ENCODE measurements around the gene FOSB. TPM values are rescaled to one million over a fixed set of nuclear protein-coding genes. Genes with fewer than 3 reads are reported as not detected.

The FOSB gene
- total RNA-seq, 1 experiment from 2014 or later = 2.3 TPM

DNA sequence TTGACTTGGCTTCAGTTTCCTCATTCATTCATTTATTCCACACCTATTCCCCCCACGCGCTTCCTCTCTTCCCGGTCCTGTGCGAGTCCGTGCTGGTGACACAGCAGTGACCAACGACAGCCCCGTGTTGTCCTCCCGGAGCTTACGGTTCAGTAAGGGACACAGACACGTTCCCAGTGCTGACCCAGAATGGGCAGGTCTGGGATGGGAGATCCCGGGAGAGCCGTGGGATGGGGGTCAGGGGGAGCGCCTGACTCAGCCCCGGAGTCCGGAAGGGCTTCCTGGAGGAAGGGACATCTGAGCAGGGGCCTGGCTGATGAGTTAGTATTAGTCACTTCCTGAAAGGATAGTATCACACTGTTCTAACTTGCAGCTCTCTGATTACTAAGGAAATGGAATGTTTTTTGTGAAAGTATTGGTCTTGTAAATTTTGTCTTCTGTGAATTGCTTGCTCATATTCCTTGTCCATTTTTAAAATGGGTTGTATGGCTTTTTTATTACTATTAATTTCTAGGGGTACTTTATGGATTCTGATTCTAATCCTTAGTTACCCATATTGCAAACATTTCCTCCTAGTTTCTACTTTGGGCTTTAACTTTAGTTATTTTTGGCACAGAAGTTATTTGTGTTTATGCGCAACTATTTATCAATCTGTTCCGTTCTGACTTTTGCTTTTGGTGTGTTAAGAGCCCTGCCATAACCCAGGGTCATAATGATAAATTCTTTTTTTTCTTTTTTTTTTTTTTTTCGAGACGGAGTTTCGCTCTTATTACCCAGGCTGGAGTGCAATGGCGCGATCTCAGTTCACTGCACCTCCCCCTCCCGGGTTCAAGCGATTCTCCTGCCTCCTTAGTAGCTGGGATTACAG lies 43.4 kb upstream of the FOSB start:
- peak; percentile 52; the same call in 1 of the 2 replicates for TF ChIP-seq ETV6 (CRISPR knock-in tag; IDR thresholded peaks at IDR 0.05)
- TF ChIP-seq, protein P1, sequence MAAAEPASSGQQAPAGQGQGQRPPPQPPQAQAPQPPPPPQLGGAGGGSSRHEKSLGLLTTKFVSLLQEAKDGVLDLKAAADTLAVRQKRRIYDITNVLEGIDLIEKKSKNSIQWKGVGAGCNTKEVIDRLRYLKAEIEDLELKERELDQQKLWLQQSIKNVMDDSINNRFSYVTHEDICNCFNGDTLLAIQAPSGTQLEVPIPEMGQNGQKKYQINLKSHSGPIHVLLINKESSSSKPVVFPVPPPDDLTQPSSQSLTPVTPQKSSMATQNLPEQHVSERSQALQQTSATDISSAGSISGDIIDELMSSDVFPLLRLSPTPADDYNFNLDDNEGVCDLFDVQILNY (CRISPR knock-in tag; IDR thresholded peaks at IDR 0.05) = no peak
- ChIA-PET CTCF (interaction anchor here (0.7 to 3.0 kb wide), 8 partner anchors 15 to 346 kb away, joined by 3 to 30 read pairs (median 5); no protein-coding TSS in a partner anchor), POLR2A (interaction anchor here (0.6 to 1.0 kb wide), 5 partner anchors 15 to 253 kb away, joined by 3 to 5 read pairs (median 4); no protein-coding TSS in a partner anchor)
- H3K4me3 Mint-ChIP-seq = peak overlapping the region; percentile 93
- H3K27ac Mint-ChIP-seq = peak overlapping the region; percentile 99
- ATAC-seq = peak; percentile 17
- peaks cover 3% of the 10 kb centered on the region; the same call in 1 of the 2 replicates for H3K36me3 Mint-ChIP-seq
- peaks cover 21% of the 10 kb centered on the region for H3K4me1 Mint-ChIP-seq
- DNase-seq (ENCODE audit: low spot score) = peak; percentile 60
- no peaks in the 10 kb centered on the region for H3K9me3 Mint-ChIP-seq
- no peaks in the 10 kb centered on the region for H3K27me3 Mint-ChIP-seq (ENCODE audit: low read depth)

DNA sequence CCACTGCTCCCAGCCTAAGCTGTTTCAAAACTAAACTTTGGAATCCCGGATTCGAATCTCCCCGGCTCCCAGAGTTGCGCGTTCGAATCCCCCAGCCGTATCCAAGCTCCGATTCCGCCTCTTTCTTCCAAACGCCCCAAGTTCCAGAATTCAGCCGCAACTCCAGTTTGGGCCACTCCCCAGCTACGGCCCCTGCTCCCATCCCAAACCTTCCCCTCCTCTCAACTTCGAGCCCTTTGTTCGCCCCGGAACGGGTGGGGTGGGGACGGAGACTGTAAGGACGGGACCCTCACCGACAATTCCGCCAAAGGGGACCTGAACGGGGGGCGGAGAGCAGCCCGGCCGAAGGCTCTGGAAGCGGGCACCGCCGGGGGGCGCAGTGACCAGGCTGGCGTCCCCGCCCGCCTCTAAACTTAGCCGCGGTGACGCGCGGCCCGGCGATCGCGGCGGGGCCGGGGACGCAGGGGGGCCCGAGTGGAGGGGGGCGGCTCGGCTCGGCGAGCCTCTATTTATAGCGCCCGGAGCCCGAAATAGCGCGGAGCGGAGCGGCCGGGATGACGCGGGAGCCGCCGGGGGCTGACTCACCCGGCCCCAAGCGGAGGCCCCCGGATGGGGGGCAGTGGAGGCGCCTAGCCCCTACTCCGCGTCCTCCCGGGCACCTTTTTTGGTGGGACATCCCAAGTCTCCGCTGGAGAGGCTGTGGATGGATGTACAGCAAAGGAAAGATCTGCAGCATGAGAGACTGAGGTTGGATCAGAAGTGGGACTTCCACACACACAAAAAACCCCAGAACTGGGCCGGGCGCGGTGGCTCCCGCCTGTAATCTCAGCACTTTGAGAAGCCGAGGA lies 39.2 kb upstream of the FOSB start:
- no peaks in the 10 kb centered on the region for H3K36me3 Mint-ChIP-seq
- no peaks in the 10 kb centered on the region for H3K9me3 Mint-ChIP-seq
- peak overlapping the region; percentile 94 for H3K27ac Mint-ChIP-seq
- DNase-seq (ENCODE audit: low spot score) (peak; percentile 78), ATAC-seq (peak; percentile 7)
- no peaks in the 10 kb centered on the region for H3K27me3 Mint-ChIP-seq (ENCODE audit: low read depth)
- H3K4me1 Mint-ChIP-seq = peaks cover 9% of the 10 kb centered on the region
- ChIA-PET CTCF (interaction anchor here (0.6 to 4.6 kb wide), 27 partner anchors 8 to 463 kb away, joined by 3 to 80 read pairs (median 4); partner anchors contain the start of genes FOSB, PPM1N and QPCTL), POLR2A (interaction anchor here (0.6 to 1.2 kb wide), 7 partner anchors 11 to 635 kb away, joined by 3 to 15 read pairs (median 5); no protein-coding TSS in a partner anchor)
- peak overlapping the region; percentile 90 for H3K4me3 Mint-ChIP-seq
- TF ChIP-seq, protein P2, sequence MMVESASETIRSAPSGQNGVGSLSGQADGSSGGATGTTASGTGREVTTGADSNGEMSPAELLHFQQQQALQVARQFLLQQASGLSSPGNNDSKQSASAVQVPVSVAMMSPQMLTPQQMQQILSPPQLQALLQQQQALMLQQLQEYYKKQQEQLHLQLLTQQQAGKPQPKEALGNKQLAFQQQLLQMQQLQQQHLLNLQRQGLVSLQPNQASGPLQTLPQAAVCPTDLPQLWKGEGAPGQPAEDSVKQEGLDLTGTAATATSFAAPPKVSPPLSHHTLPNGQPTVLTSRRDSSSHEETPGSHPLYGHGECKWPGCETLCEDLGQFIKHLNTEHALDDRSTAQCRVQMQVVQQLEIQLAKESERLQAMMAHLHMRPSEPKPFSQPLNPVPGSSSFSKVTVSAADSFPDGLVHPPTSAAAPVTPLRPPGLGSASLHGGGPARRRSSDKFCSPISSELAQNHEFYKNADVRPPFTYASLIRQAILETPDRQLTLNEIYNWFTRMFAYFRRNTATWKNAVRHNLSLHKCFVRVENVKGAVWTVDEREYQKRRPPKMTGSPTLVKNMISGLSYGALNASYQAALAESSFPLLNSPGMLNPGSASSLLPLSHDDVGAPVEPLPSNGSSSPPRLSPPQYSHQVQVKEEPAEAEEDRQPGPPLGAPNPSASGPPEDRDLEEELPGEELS (CRISPR knock-in tag; IDR thresholded peaks at IDR 0.05) = no peak
- TF ChIP-seq FOXJ3 (CRISPR knock-in tag; IDR thresholded peaks at IDR 0.05; ENCODE audit: borderline replicate concordance) (no peak), ELF4 (CRISPR knock-in tag; IDR thresholded peaks at IDR 0.05; ENCODE audit: low read depth) (no peak), RORB (CRISPR knock-in tag; IDR thresholded peaks at IDR 0.05) (no peak), GTF2I (CRISPR knock-in tag; conservative IDR thresholded peaks at IDR 0.05) (peak; percentile 99)
- TF ChIP-seq, protein P3, sequence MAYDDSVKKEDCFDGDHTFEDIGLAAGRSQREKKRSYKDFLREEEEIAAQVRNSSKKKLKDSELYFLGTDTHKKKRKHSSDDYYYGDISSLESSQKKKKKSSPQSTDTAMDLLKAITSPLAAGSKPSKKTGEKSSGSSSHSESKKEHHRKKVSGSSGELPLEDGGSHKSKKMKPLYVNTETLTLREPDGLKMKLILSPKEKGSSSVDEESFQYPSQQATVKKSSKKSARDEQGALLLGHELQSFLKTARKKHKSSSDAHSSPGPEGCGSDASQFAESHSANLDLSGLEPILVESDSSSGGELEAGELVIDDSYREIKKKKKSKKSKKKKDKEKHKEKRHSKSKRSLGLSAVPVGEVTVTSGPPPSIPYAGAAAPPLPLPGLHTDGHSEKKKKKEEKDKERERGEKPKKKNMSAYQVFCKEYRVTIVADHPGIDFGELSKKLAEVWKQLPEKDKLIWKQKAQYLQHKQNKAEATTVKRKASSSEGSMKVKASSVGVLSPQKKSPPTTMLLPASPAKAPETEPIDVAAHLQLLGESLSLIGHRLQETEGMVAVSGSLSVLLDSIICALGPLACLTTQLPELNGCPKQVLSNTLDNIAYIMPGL (CRISPR knock-in tag; IDR thresholded peaks at IDR 0.05) = peak; percentile 92
- TF ChIP-seq, protein P4, sequence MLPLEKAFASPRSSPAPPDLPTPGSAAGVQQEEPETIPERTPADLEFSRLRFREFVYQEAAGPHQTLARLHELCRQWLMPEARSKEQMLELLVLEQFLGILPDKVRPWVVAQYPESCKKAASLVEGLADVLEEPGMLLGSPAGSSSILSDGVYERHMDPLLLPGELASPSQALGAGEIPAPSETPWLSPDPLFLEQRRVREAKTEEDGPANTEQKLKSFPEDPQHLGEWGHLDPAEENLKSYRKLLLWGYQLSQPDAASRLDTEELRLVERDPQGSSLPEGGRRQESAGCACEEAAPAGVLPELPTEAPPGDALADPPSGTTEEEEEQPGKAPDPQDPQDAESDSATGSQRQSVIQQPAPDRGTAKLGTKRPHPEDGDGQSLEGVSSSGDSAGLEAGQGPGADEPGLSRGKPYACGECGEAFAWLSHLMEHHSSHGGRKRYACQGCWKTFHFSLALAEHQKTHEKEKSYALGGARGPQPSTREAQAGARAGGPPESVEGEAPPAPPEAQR (CRISPR knock-in tag; IDR thresholded peaks at IDR 0.05) = 0 out of 2 replicates have a peak, but pooled peaks have one; percentile 14
- TF ChIP-seq, protein P5, sequence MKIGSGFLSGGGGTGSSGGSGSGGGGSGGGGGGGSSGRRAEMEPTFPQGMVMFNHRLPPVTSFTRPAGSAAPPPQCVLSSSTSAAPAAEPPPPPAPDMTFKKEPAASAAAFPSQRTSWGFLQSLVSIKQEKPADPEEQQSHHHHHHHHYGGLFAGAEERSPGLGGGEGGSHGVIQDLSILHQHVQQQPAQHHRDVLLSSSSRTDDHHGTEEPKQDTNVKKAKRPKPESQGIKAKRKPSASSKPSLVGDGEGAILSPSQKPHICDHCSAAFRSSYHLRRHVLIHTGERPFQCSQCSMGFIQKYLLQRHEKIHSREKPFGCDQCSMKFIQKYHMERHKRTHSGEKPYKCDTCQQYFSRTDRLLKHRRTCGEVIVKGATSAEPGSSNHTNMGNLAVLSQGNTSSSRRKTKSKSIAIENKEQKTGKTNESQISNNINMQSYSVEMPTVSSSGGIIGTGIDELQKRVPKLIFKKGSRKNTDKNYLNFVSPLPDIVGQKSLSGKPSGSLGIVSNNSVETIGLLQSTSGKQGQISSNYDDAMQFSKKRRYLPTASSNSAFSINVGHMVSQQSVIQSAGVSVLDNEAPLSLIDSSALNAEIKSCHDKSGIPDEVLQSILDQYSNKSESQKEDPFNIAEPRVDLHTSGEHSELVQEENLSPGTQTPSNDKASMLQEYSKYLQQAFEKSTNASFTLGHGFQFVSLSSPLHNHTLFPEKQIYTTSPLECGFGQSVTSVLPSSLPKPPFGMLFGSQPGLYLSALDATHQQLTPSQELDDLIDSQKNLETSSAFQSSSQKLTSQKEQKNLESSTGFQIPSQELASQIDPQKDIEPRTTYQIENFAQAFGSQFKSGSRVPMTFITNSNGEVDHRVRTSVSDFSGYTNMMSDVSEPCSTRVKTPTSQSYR (CRISPR knock-in tag; IDR thresholded peaks at IDR 0.05) = no peak
- TF ChIP-seq, protein P6, sequence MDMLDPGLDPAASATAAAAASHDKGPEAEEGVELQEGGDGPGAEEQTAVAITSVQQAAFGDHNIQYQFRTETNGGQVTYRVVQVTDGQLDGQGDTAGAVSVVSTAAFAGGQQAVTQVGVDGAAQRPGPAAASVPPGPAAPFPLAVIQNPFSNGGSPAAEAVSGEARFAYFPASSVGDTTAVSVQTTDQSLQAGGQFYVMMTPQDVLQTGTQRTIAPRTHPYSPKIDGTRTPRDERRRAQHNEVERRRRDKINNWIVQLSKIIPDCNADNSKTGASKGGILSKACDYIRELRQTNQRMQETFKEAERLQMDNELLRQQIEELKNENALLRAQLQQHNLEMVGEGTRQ (CRISPR knock-in tag; IDR thresholded peaks at IDR 0.05) = no peak
- TF ChIP-seq, protein P7, sequence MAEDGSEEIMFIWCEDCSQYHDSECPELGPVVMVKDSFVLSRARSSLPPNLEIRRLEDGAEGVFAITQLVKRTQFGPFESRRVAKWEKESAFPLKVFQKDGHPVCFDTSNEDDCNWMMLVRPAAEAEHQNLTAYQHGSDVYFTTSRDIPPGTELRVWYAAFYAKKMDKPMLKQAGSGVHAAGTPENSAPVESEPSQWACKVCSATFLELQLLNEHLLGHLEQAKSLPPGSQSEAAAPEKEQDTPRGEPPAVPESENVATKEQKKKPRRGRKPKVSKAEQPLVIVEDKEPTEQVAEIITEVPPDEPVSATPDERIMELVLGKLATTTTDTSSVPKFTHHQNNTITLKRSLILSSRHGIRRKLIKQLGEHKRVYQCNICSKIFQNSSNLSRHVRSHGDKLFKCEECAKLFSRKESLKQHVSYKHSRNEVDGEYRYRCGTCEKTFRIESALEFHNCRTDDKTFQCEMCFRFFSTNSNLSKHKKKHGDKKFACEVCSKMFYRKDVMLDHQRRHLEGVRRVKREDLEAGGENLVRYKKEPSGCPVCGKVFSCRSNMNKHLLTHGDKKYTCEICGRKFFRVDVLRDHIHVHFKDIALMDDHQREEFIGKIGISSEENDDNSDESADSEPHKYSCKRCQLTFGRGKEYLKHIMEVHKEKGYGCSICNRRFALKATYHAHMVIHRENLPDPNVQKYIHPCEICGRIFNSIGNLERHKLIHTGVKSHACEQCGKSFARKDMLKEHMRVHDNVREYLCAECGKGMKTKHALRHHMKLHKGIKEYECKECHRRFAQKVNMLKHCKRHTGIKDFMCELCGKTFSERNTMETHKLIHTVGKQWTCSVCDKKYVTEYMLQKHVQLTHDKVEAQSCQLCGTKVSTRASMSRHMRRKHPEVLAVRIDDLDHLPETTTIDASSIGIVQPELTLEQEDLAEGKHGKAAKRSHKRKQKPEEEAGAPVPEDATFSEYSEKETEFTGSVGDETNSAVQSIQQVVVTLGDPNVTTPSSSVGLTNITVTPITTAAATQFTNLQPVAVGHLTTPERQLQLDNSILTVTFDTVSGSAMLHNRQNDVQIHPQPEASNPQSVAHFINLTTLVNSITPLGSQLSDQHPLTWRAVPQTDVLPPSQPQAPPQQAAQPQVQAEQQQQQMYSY (CRISPR knock-in tag; IDR thresholded peaks at IDR 0.05) = peak; percentile 48; the same call in 1 of the 2 replicates
